HEK293 (cell line): ENCODE data around the gene BCCIP.

Experiments
- CTCF ChIA-PET: fragments of 350-600 bp; formaldehyde crosslinking; extraction: SDS; loops from one replicate; lab custom pipeline; 2021; ENCODE audit warnings: antibody characterized with exemption; lab: Yijun Ruan, JAX
- POLR2A ChIA-PET: fragments of 300-600 bp; formaldehyde crosslinking; extraction: SDS; loops from one replicate; lab custom pipeline; 2020; ENCODE audit warnings: antibody characterized with exemption, inconsistent platforms; lab: Yijun Ruan, JAX
- H3K27ac ChIP-seq: fragments of 200-500 bp; sonication (Bioruptor generic); 2 replicates; pipeline ENCODE4 v1.5.1; 2014; ENCODE audit warnings: low read depth, low read length, control low read depth, inconsistent platforms; ENCODE audit errors: extremely low read depth
- H3K36me3 ChIP-seq, 2 experiments: fragments of 200-500 bp in 1 of 2; sonication (Bioruptor generic) in 1 of 2; 1 replicate in 1 of 2; 2 replicates in 1 of 2; pipeline ENCODE4 v1.5.1; 2014 to 2017; ENCODE audit warnings: inconsistent platforms in 2 of 2, low read length in 2 of 2; ENCODE audit not compliant: control insufficient read depth in 2 of 2, insufficient read depth in 1 of 2
- H3K4me1 ChIP-seq: fragments of 200-500 bp; sonication (Bioruptor generic); 2 replicates; pipeline ENCODE4 v1.5.1; 2014; ENCODE audit warnings: mild to moderate bottlenecking, low read length, inconsistent platforms; ENCODE audit not compliant: control insufficient read depth, insufficient read depth
- H3K4me3 ChIP-seq: 2 replicates; pipeline ENCODE4 v1.5.1; 2011; ENCODE audit warnings: low read depth, mild to moderate bottlenecking, control low read depth, low read length, moderate library complexity
- H3K9me3 ChIP-seq: fragments of 200-500 bp; sonication (Bioruptor generic); 2 replicates; pipeline ENCODE4 v1.5.1; 2014; ENCODE audit warnings: low read depth, low read length, inconsistent platforms; ENCODE audit not compliant: control insufficient read depth, insufficient read depth
- BCL11B ChIP-seq: fragments of 450-650 bp; formaldehyde crosslinking; IDR thresholded peaks from 2 replicates; pipeline ENCODE4 v1.5.1; 2016; ENCODE audit warnings: low read depth, missing biosample characterization, missing genetic modification characterization
- EGR2 ChIP-seq: fragments of 450-650 bp; formaldehyde crosslinking; IDR thresholded peaks from 2 replicates; pipeline ENCODE4 v1.5.1; 2016; ENCODE audit warnings: low read depth, missing biosample characterization, missing genetic modification characterization
- GLIS1 ChIP-seq: fragments of 450-650 bp; formaldehyde crosslinking; IDR thresholded peaks from 2 replicates; pipeline ENCODE4 v1.5.1; 2016; ENCODE audit warnings: missing biosample characterization, missing genetic modification characterization
- GLIS2 ChIP-seq: fragments of 450-650 bp; formaldehyde crosslinking; IDR thresholded peaks from 2 replicates; pipeline ENCODE4 v1.5.1; 2016; ENCODE audit warnings: missing biosample characterization, missing genetic modification characterization
- KLF1 ChIP-seq: fragments of 450-650 bp; formaldehyde crosslinking; IDR thresholded peaks from 2 replicates; pipeline ENCODE4 v1.5.1; 2016; ENCODE audit warnings: missing biosample characterization, missing genetic modification characterization
- MYNN ChIP-seq: fragments of 450-650 bp; formaldehyde crosslinking; IDR thresholded peaks from 2 replicates; pipeline ENCODE4 v1.5.1; 2016; ENCODE audit warnings: missing biosample characterization, missing genetic modification characterization, borderline replicate concordance
- MZF1 ChIP-seq: fragments of 450-650 bp; formaldehyde crosslinking; IDR thresholded peaks from 2 replicates; pipeline ENCODE4 v1.5.1; 2017; ENCODE audit warnings: missing biosample characterization, missing genetic modification characterization, borderline replicate concordance
- TRIM28 ChIP-seq: IDR thresholded peaks from 2 replicates; pipeline ENCODE4 v1.6.1; 2011; ENCODE audit warnings: low read length, control low read depth, borderline replicate concordance
- ZNF112 ChIP-seq: fragments of 450-650 bp; formaldehyde crosslinking; IDR thresholded peaks from 2 replicates; pipeline ENCODE4 v1.5.0; 2017; ENCODE audit warnings: missing biosample characterization, missing genetic modification characterization
- ZNF2 ChIP-seq: fragments of 450-650 bp; formaldehyde crosslinking; IDR thresholded peaks from 2 replicates; pipeline ENCODE4 v1.5.1; 2016; ENCODE audit warnings: missing biosample characterization, missing genetic modification characterization
- ZNF341 ChIP-seq: fragments of 450-650 bp; formaldehyde crosslinking; IDR thresholded peaks from 2 replicates; pipeline ENCODE4; 2016; ENCODE audit warnings: low read depth, missing biosample characterization, missing genetic modification characterization
- ZNF530 ChIP-seq: fragments of 450-650 bp; formaldehyde crosslinking; IDR thresholded peaks from 2 replicates; pipeline ENCODE4 v1.5.1; 2016; ENCODE audit warnings: low read depth, missing biosample characterization, missing genetic modification characterization
- ZNF548 ChIP-seq: fragments of 450-650 bp; formaldehyde crosslinking; IDR thresholded peaks from 2 replicates; pipeline ENCODE4 v1.5.1; 2016; ENCODE audit warnings: missing biosample characterization, missing genetic modification characterization
- ZNF549 ChIP-seq: fragments of 450-650 bp; IDR thresholded peaks from 2 replicates; pipeline ENCODE4 v1.5.1; 2018; ENCODE audit warnings: missing biosample characterization, missing genetic modification characterization, mild to moderate bottlenecking, inconsistent platforms, moderate library complexity
- ZNF571 ChIP-seq: fragments of 450-650 bp; formaldehyde crosslinking; IDR thresholded peaks from 2 replicates; pipeline ENCODE4 v1.5.0; 2017; ENCODE audit warnings: missing biosample characterization, missing genetic modification characterization
- ZNF76 ChIP-seq: fragments of 450-650 bp; formaldehyde crosslinking; IDR thresholded peaks from 2 replicates; pipeline ENCODE4; 2016; ENCODE audit warnings: low read depth, missing biosample characterization, missing genetic modification characterization, borderline replicate concordance
- TF ChIP-seq, protein P1 (sequence below): fragments of 450-650 bp; formaldehyde crosslinking; IDR thresholded peaks from 2 replicates; pipeline ENCODE4 v1.5.0; 2017; ENCODE audit warnings: missing biosample characterization, missing genetic modification characterization, borderline replicate concordance
- TF ChIP-seq, protein P2 (sequence below): fragments of 450-650 bp; formaldehyde crosslinking; IDR thresholded peaks from 2 replicates; pipeline ENCODE4 v1.5.1; 2017; ENCODE audit warnings: missing biosample characterization, missing genetic modification characterization
- TF ChIP-seq, protein P3 (sequence below): fragments of 450-650 bp; formaldehyde crosslinking; IDR thresholded peaks from 2 replicates; pipeline ENCODE4 v1.5.1; 2016; ENCODE audit warnings: missing biosample characterization, missing genetic modification characterization

BCCIP gene

DNA sequence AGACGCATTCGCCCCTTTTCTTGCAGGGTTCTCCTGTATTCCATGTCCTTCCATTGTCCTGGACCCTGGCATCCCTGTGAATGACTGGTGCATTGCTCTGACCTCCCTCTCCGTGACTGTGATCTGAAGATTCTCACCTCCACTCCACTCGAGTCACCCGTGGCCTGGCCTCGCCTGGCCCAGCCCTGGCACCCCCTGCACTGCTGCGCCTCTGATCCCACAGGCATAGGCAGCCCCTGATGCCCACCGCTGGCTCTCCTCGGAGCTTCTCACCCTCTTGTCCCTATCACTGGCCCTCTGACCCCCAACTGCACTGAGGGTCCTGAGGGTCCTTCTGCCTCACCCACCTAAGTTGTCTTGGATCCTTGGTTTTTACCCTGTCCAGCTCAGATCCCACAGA is 45.5 kb upstream of the BCCIP start:
- no peak overlapping the region for H3K4me3 ChIP-seq
- H3K27ac ChIP-seq = no peak overlapping the region
- no peaks in the 10 kb centered on the region for H3K4me1 ChIP-seq
- no peaks in the 10 kb centered on the region for H3K9me3 ChIP-seq
- TF ChIP-seq ZNF571 = no peak
- no peak for TF ChIP-seq KLF1
- TF ChIP-seq GLIS1 (tag by site-specific recombination) = no peak
- no peak for TF ChIP-seq ZNF2 (tag by site-specific recombination)
- no peak for TF ChIP-seq GLIS2 (tag by site-specific recombination)
- no peak for TF ChIP-seq ZNF530 (tag by site-specific recombination)
- no peak for TF ChIP-seq ZNF112
- no peak for TF ChIP-seq BCL11B (tag by site-specific recombination)
- TF ChIP-seq MYNN (tag by site-specific recombination) = no peak
- no peak for TF ChIP-seq EGR2
- TF ChIP-seq, protein P1, sequence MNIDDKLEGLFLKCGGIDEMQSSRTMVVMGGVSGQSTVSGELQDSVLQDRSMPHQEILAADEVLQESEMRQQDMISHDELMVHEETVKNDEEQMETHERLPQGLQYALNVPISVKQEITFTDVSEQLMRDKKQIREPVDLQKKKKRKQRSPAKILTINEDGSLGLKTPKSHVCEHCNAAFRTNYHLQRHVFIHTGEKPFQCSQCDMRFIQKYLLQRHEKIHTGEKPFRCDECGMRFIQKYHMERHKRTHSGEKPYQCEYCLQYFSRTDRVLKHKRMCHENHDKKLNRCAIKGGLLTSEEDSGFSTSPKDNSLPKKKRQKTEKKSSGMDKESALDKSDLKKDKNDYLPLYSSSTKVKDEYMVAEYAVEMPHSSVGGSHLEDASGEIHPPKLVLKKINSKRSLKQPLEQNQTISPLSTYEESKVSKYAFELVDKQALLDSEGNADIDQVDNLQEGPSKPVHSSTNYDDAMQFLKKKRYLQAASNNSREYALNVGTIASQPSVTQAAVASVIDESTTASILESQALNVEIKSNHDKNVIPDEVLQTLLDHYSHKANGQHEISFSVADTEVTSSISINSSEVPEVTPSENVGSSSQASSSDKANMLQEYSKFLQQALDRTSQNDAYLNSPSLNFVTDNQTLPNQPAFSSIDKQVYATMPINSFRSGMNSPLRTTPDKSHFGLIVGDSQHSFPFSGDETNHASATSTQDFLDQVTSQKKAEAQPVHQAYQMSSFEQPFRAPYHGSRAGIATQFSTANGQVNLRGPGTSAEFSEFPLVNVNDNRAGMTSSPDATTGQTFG (tag by site-specific recombination) = no peak
- no peak for TF ChIP-seq ZNF341 (tag by site-specific recombination)
- TF ChIP-seq, all 188 proteins: peak for 0
- CTCF ChIA-PET = interaction anchor here (0.5 kb wide), 1 partner anchor 1918 kb away, joined by 3 read pairs; no protein-coding TSS in a partner anchor
- POLR2A ChIA-PET = no interaction called here
- H3K36me3 ChIP-seq = no peaks in the 10 kb centered on the region

DNA sequence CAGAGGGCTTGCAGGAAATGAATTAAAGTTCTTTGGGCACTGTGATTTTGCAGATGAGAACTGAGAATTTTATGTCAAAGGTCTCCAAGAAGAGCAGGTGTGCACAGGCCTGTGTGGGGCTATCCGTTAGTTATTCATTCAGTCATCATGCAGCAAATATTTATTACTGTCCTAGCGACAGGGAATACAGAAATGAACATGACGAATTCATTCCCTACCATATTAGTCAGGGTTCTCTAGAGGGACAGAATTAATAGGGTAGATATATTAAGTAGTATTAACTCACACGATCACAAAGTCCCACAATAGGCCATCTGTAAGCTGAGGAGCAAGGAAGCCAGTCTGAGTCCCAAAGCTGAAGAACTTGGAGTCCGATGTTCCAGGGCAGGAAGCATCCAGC is 44.8 kb upstream of the BCCIP start:
- ChIA-PET CTCF (no interaction called here), POLR2A (no interaction called here)
- Histone ChIP-seq H3K27ac (no peak overlapping the region), H3K4me3 (no peak overlapping the region), H3K36me3 (no peaks in the 10 kb centered on the region), H3K9me3 (no peaks in the 10 kb centered on the region), H3K4me1 (no peaks in the 10 kb centered on the region)
- TF ChIP-seq ZNF548 (no peak), ZNF549 (tag by site-specific recombination) (no peak), TRIM28 (no peak)

DNA sequence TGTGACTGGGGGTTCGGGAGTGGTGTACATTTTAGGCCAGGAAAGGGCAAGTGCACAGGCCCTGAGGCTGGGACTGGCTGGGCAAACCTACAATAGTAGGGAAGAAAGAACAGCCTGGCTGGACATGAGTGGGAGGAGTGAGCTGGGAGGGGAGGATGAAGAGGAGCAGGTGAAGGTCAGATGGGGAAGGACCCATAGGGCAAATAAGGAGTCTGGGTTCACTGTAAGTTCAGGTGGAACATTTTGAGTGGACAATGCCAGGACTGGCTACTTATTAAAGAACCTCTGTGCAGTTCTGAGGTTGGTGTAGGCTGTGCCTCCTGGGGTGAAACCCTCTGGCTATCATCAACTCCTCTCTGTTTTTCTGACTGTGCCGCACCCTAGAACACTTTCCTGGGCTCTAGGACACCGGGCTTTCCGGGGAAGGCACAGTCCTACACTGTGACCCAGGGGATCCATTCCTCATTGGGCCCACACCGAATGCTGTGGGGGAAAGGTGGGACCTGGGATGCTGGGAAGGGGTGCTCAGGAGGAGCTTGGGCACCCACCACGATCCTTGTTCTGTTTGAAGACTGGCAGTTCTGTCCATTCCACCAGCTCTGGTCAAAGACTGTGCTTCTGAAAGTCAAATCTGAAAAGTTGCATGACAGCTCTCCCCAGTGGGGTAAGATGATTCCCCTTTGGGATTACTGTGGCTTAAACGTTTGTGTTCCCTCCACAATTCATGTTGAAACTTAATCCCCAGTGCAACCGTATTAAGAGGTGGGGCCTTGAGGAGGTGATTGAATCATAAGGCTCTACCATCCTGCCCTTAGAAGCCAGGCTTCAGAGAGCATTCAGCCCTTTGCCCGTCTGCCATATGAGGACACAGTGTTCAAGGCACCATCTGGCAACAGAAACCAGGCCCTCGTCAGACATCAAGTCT is 43.7 kb upstream of the BCCIP start:
- POLR2A ChIA-PET = no interaction called here
- Histone ChIP-seq H3K27ac (no peak overlapping the region), H3K4me3 (no peak overlapping the region), H3K36me3 (no peaks in the 10 kb centered on the region), H3K9me3 (no peaks in the 10 kb centered on the region), H3K4me1 (no peaks in the 10 kb centered on the region)
- CTCF ChIA-PET = interaction anchor here (0.6 kb wide), 1 partner anchor 16 kb away, joined by 3 read pairs; no protein-coding TSS in a partner anchor
- TF ChIP-seq MZF1 (0 out of 2 replicates have a peak, but pooled peaks have one; percentile 43), ZNF76 (tag by site-specific recombination) (no peak)
- TF ChIP-seq, protein P2, sequence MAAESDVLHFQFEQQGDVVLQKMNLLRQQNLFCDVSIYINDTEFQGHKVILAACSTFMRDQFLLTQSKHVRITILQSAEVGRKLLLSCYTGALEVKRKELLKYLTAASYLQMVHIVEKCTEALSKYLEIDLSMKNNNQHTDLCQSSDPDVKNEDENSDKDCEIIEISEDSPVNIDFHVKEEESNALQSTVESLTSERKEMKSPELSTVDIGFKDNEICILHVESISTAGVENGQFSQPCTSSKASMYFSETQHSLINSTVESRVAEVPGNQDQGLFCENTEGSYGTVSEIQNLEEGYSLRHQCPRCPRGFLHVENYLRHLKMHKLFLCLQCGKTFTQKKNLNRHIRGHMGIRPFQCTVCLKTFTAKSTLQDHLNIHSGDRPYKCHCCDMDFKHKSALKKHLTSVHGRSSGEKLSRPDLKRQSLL (tag by site-specific recombination) = 0 out of 2 replicates have a peak, but pooled peaks have one; percentile 18
- TF ChIP-seq, protein P3, sequence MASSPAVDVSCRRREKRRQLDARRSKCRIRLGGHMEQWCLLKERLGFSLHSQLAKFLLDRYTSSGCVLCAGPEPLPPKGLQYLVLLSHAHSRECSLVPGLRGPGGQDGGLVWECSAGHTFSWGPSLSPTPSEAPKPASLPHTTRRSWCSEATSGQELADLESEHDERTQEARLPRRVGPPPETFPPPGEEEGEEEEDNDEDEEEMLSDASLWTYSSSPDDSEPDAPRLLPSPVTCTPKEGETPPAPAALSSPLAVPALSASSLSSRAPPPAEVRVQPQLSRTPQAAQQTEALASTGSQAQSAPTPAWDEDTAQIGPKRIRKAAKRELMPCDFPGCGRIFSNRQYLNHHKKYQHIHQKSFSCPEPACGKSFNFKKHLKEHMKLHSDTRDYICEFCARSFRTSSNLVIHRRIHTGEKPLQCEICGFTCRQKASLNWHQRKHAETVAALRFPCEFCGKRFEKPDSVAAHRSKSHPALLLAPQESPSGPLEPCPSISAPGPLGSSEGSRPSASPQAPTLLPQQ = peak; percentile 70
